SK-N-MC (cell line): ENCODE measurements around the gene FOXD2.

Experiments
- EZH2 ChIP-seq: fragments of 200-600 bp; sonication (generic); IDR thresholded peaks from one replicate; pipeline ENCODE4 v1.6.1; 2017; ENCODE audit warnings: antibody characterized with exemption
- FOXP2 ChIP-seq: optimal IDR thresholded peaks from 2 replicates; pipeline ENCODE3; 2011; ENCODE audit warnings: mild to moderate bottlenecking, moderate library complexity; ENCODE audit not compliant: insufficient read depth; ENCODE audit errors: extremely low read length, control extremely low read depth
- POLR2AphosphoS5 ChIP-seq: IDR thresholded peaks from 2 replicates; pipeline ENCODE4 v1.6.1; 2012; ENCODE audit warnings: mild to moderate bottlenecking, low read depth, low read length, borderline replicate concordance

DNA sequence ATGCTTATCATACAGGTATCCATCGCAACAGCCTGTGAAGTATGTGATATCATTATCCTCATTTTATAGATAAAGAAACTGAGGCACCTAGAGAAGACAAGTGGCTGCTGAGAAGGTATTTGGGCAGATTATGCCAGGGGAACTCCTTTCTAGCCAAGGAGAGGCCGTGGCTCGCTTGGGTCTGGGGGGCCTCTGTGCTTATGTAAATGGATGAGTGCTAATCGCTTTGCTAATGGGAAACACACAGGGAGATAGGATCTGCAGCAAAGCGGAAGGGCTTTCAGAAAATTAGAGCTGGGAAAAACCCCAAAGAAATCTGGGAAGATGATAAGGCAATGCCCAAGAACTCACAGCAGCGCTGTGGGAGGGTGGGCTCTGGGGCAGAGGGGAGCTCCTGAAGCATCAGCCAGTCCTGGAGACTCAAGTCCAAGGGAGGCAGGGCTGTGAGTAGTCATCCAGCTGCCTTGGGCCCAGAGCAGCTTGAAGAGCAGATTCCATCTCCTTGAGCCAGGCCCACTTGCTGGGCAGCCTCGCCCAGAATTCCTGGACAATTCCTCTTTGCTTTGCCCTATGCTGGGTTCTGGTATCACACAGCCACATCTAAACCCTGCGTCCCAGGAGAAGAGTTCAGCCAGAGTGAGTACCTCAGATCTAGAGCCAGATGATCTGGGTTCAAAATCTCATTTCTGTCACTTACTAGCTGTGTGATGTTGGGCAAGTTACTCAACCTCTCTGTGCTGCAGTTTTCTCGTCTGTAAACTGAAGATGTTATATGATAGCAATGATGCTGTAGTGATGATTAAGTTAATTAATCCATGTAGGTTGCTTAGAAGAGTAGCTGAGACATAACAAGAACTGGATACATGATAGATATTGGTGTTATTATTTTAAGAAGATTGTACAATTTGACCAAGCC, 36.7 kb downstream of the FOXD2 start:
- no peak for TF ChIP-seq EZH2
- no peak for TF ChIP-seq POLR2AphosphoS5
- no peak for TF ChIP-seq FOXP2
